HepG2 (cell line): ENCODE data around the gene NAP1L2. TPM values are rescaled to one million over a fixed set of nuclear protein-coding genes. Genes with fewer than 3 reads are reported as not detected.

Experiments used
- ATAC-seq: fragments of 200-7000 bp; cut with Tn5 transposase; 3 replicates; pipeline ENCODE4 v1.9.1; 2020; ENCODE audit warnings: mild to moderate bottlenecking, moderate library complexity
- BruUV-seq: library from RNA; stranded (reverse); fragments of 400-500 nt; replicated peaks from 2 replicates; lab custom pipeline; 2021; lab: Mats Ljungman, UMichigan
- CTCF ChIA-PET: fragments of 300-600 bp; formaldehyde crosslinking; extraction: SDS; loops from one replicate; lab custom pipeline; 2021; ENCODE audit warnings: low total read pairs, inconsistent platforms, low intra/inter-chr PET ratio; lab: Yijun Ruan, JAX
- POLR2A ChIA-PET: fragments of 350-600 bp; sonication (Branson Sonifier 250); formaldehyde crosslinking; loops from one replicate; lab custom pipeline; 2020; ENCODE audit warnings: antibody characterized with exemption, inconsistent platforms; lab: Yijun Ruan, JAX
- DNase-seq: peaks from one replicate; pipeline ENCODE4 v3.0.0-alpha.2; 2015; ENCODE audit warnings: low spot score
- FAIRE-seq: peaks from 3 replicates; lab custom pipeline; 2011; peaks lifted over from hg19 to GRCh38; lab: Jason Lieb, UNC
- H2AFZ ChIP-seq: one replicate; pipeline ENCODE4 v1.6.1; 2011; ENCODE audit warnings: low read length, inconsistent platforms
- H3K27ac ChIP-seq: fragments of 300-600 bp; 3 replicates; pipeline ENCODE4 v1.8.0; 2011; ENCODE audit warnings: mixed run types, mild to moderate bottlenecking, mixed read lengths, low read length, inconsistent platforms; ENCODE audit not compliant: insufficient read depth; ENCODE audit errors: extremely low read length
- H3K27me3 ChIP-seq, 2 experiments: fragments of 200-600 bp in 1 of 2; 2 replicates in 1 of 2; 3 replicates in 1 of 2; pipeline versions ENCODE4 v1.6.0 to v1.8.0; 2011; ENCODE audit warnings: low read length in 2 of 2, mild to moderate bottlenecking in 2 of 2, moderate library complexity in 2 of 2, inconsistent platforms in 1 of 2; ENCODE audit not compliant: insufficient read depth in 2 of 2, control insufficient read depth in 1 of 2
- H3K36me3 ChIP-seq, 2 experiments: fragments of 200-600 bp in 1 of 2; replicated peaks in 1 of 2; 2 replicates in 1 of 2; 3 replicates in 1 of 2; pipeline versions ENCODE4 v1.5.1 to v1.8.0; 2011; ENCODE audit warnings: low read length in 2 of 2, inconsistent platforms in 1 of 2; ENCODE audit not compliant: insufficient read depth in 2 of 2, control insufficient read depth in 1 of 2
- H3K4me1 ChIP-seq: 2 replicates; pipeline ENCODE4 v1.5.1; 2012; ENCODE audit warnings: low read length, inconsistent platforms; ENCODE audit not compliant: insufficient read depth
- H3K4me2 ChIP-seq: 2 replicates; pipeline ENCODE4 v1.6.0; 2011; ENCODE audit warnings: low read depth, low read length, inconsistent platforms
- H3K4me3 ChIP-seq, 3 experiments: fragments of 200-600 bp in 1 of 3; sonication (generic), shearing (Covaris generic) in 1 of 3; replicated peaks in 1 of 3; 2 replicates each; pipeline ENCODE4 v1.5.1; 2011 to 2016; ENCODE audit warnings: low read length in 3 of 3, inconsistent platforms in 2 of 3, low read depth in 2 of 3, mild to moderate bottlenecking in 2 of 3, control low read depth in 1 of 3, mixed read lengths in 1 of 3; ENCODE audit not compliant: insufficient read depth in 1 of 3
- H3K79me2 ChIP-seq: one replicate; pipeline ENCODE4 v1.6.1; 2011; ENCODE audit warnings: low read length, inconsistent platforms; ENCODE audit not compliant: insufficient read depth
- H3K9ac ChIP-seq: 2 replicates; pipeline ENCODE4 v1.6.0; 2011; ENCODE audit warnings: mild to moderate bottlenecking, low read depth, low read length, inconsistent platforms; ENCODE audit not compliant: insufficient read depth
- H3K9me3 ChIP-seq: 2 replicates; pipeline ENCODE4 v1.5.1; 2012; ENCODE audit warnings: mild to moderate bottlenecking, low read length
- H4K20me1 ChIP-seq: 2 replicates; pipeline ENCODE4 v1.6.0; 2011; ENCODE audit warnings: inconsistent platforms, mild to moderate bottlenecking, low read length, moderate library complexity; ENCODE audit not compliant: insufficient read depth
- CTCF ChIP-seq: sonication (generic); formaldehyde crosslinking; IDR thresholded peaks from 2 replicates; pipeline ENCODE4 v1.5.0; 2020; ENCODE audit warnings: mild to moderate bottlenecking, missing genetic modification reagents, moderate library complexity
- STAG1 ChIP-seq: sonication (generic); formaldehyde crosslinking; IDR thresholded peaks from 2 replicates; pipeline ENCODE4 v1.4.0; 2020; ENCODE audit warnings: missing genetic modification reagents
- ZNF773 ChIP-seq: sonication (generic); formaldehyde crosslinking; IDR thresholded peaks from 2 replicates; pipeline ENCODE4 v1.4.0; 2020; ENCODE audit warnings: missing genetic modification reagents, borderline replicate concordance
- ZSCAN25 ChIP-seq: sonication (generic); formaldehyde crosslinking; IDR thresholded peaks from 2 replicates; pipeline ENCODE4 v1.8.0; 2022; ENCODE audit warnings: mild to moderate bottlenecking, missing genetic modification reagents
- WGBS: methylation state at CpG from one replicate; pipeline ENCODE4 v1.1.6; 2017; ENCODE audit warnings: low lambda C conversion rate; 5-methylcytosine and 5-hydroxymethylcytosine counted together
- in situ Hi-C: cut with HindIII; loops from 2 replicates; pipeline ENCODE4 v1.10.0; 2017; ENCODE audit warnings: low pct_unique_long_range_greater_than_20kb; ENCODE audit not compliant: extremely low pct_ligation_motif_present
- intact Hi-C: fragments of 100-400 bp; cut with micrococcal nuclease; formaldehyde crosslinking; loops from one replicate; pipeline ENCODE4 v1.10.0; 2022; ENCODE audit not compliant: unreplicated experiment
- polyA plus RNA-seq, 8 experiments: library from polyadenylated mRNA; depleted of rRNA in 3 of 8; stranded (reverse) in 7 of 8; unstranded in 1 of 8; fragments of >200 nt; fragmentation: Illumina TruSeq in 4 of 8; extraction: Trizol in 4 of 8; gene quantifications; 2 replicates each; pipeline versions ENCODE4 v1.2.1 to v1.2.3, GENCODE V29; 2011 to 2016; ENCODE audit warnings: low read depth in 4 of 8, missing spikeins in 1 of 8, mixed read lengths in 1 of 8; ENCODE audit not compliant: insufficient read depth in 1 of 8
- total RNA-seq, 5 experiments: library from RNA; depleted of rRNA; stranded (reverse); fragments of >200 nt; fragmentation: Illumina TruSeq; extraction: Trizol; gene quantifications; 2 replicates each; pipeline ENCODE4 v1.2.3, GENCODE V29; 2016; ENCODE audit warnings: low read depth in 1 of 5

NAP1L2 gene
- total and polyA plus RNA-seq, 2 of the 13 experiments (the other 11 are each of a cell fraction or from before 2014, with no cell fraction given): 0.07 TPM; not detected in 1

- Histone ChIP-seq H3K9me3 (no peaks in the 10 kb centered on the region), H3K27me3 (no peaks in the 10 kb centered on the region), H3K36me3 (no peaks in the 10 kb centered on the region), H3K9ac (no peak overlapping the region), H4K20me1 (no peaks in the 10 kb centered on the region), H3K4me1 (no peaks in the 10 kb centered on the region), H3K79me2 (no peaks in the 10 kb centered on the region)
- WGBS: 0% methylated on average over 2 of the region's 2 CpGs
- ChIA-PET CTCF (no interaction called here), POLR2A (no interaction called here)
- ATAC-seq (peak; percentile 46; the same call in 2 of the 3 replicates), FAIRE-seq (no peak), DNase-seq (peak; percentile 7)
- no TSS peak for BruUV-seq
- no peak for TF ChIP-seq ZNF773 (CRISPR knock-in tag)
- peak; percentile 31 for TF ChIP-seq CTCF (CRISPR knock-in tag)
- TF ChIP-seq STAG1 (CRISPR knock-in tag): peak; percentile 52
- TF ChIP-seq, all 625 proteins: peak for 2
- H3K4me3 ChIP-seq: no peak overlapping the region
- no peak overlapping the region for H2AFZ ChIP-seq
- intact Hi-C loops (no loop called here), in situ Hi-C loops (no loop called here)
- H3K27ac ChIP-seq: no peak overlapping the region
- no peak overlapping the region for H3K4me2 ChIP-seq
These were observed 48.3 kb upstream of the NAP1L2 start for GRCh38 chrX:73262991-73263390.

GRCh38 chrX:73239242-73239641 lies 24.6 kb upstream of the NAP1L2 start:
- no peak overlapping the region for H2AFZ ChIP-seq
- no peak for FAIRE-seq
- H3K4me3 ChIP-seq: no peak overlapping the region
- no peaks in the 10 kb centered on the region for H3K9me3 ChIP-seq
- CTCF ChIA-PET: no interaction called here
- no peaks in the 10 kb centered on the region for H4K20me1 ChIP-seq
- ATAC-seq: no peak
- no peaks in the 10 kb centered on the region for H3K4me1 ChIP-seq
- H3K27ac ChIP-seq: no peak overlapping the region
- POLR2A ChIA-PET: no interaction called here
- no peak for DNase-seq
- no peak overlapping the region for H3K9ac ChIP-seq
- no peak for TF ChIP-seq ZSCAN25 (CRISPR knock-in tag)
- intact Hi-C loops (no loop called here), in situ Hi-C loops (no loop called here)
- no peaks in the 10 kb centered on the region for H3K79me2 ChIP-seq
- BruUV-seq: no TSS peak
- H3K27me3 ChIP-seq: no peaks in the 10 kb centered on the region
- WGBS: 0% methylated on average over 2 of the region's 5 CpGs
- H3K4me2 ChIP-seq: no peak overlapping the region
- no peaks in the 10 kb centered on the region for H3K36me3 ChIP-seq
